H7 (cell line): ENCODE results near the gene TRIM43. TPM values are rescaled to one million over a fixed set of nuclear protein-coding genes. Genes with fewer than 3 reads are reported as not detected.
"Not testable (repeated sequence)": the region's sequence is repeated elsewhere in the genome, so short reads cannot be mapped to it uniquely, and the experiment has no call there.

Source experiments
- DNase-seq: peaks from one replicate; pipeline ENCODE4 v3.0.0; 2012
- H3K27me3 ChIP-seq: 2 replicates; pipeline ENCODE4 v1.6.0; 2011; ENCODE audit warnings: mild to moderate bottlenecking, low read length; ENCODE audit not compliant: control insufficient read depth, insufficient read depth
- H3K36me3 ChIP-seq: replicated peaks from 2 replicates; pipeline ENCODE4 v1.5.1; 2011; ENCODE audit warnings: low read length; ENCODE audit not compliant: control insufficient read depth, insufficient read depth
- H3K4me3 ChIP-seq: 2 replicates; pipeline ENCODE4 v1.5.1; 2011; ENCODE audit warnings: low read depth, mild to moderate bottlenecking, control low read depth, low read length, moderate library complexity; ENCODE audit not compliant: insufficient read depth
- total RNA-seq: library from RNA; depleted of rRNA; stranded (reverse); fragments of >200 nt; shearing (Covaris generic); gene quantifications from 2 replicates; pipeline ENCODE4 v1.2.3, GENCODE V29; 2014

Gene TRIM43
- total RNA-seq, 1 experiment from 2014 or later, result not detected

DNA sequence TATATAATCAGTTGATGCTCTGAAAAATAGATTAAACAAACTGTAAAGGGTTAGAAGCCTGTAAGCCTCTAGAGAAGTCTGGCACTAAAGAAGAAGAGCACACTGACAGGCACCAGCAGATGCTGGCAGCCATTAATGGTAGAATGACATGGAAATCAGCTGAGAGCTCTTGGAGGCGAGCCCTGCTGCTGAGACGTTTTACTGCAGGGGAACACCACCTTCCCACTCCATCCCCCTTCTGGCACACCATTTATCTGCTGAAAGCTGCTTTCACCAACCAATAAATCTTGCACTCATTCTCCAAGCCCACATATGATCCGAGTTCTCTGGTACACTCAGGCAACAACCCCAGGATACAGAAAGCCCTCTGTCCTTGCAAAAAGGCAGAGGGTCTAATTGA lies 16.6 kb downstream of the TRIM43 start:
- not testable (repeated sequence) for DNase-seq, H3K36me3 ChIP-seq, H3K27me3 ChIP-seq, H3K4me3 ChIP-seq

DNA sequence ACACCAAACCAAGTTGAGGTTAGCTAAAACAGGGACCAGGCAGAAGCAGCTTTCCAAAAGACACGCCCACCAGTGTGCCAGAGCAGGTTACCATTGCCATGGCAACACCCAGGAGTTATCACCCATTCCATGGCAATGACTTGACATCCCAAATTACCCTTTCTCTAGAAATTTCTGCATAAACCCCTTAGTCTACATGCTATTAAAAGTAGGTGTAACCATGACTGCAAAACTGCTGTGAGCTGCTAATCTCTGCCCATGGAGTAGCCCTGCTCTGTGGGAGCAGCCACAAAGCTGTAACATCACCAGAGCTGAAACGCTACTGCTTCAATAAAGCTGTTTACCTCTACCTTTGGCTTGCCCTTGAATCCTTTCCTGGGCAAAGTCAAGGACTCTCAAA lies 18.0 kb downstream of the TRIM43 start:
- DNase-seq, H3K36me3 ChIP-seq, H3K4me3 ChIP-seq, H3K27me3 ChIP-seq: not testable (repeated sequence)

DNA sequence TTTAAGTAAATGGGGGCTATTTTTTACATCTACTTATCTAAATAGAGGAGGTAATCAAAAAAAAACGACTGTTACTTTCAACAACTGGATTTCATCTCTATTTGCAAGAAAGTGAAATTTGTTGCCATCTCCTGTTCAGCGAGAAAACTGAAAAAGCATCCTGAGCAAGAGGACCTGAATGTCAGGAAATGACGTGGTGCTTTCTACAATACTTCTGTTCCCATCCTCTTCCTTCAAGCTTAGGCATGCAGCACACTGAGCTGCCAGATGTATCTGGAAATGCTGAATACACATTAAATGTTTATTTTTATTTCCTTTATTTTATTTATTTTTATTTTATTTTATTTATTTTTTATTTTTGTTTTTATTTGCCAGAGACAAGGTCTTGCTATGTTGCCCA lies 21.2 kb downstream of the TRIM43 start:
- H3K27me3 ChIP-seq, DNase-seq, H3K4me3 ChIP-seq, H3K36me3 ChIP-seq: not testable (repeated sequence)

- not testable (repeated sequence) for H3K4me3 ChIP-seq, H3K36me3 ChIP-seq, H3K27me3 ChIP-seq, DNase-seq
Measured at GRCh38 chr2:95622728-95623127, 30.9 kb downstream of the TRIM43 start.

- not testable (repeated sequence) for H3K4me3 ChIP-seq, DNase-seq, H3K36me3 ChIP-seq, H3K27me3 ChIP-seq
Measured at GRCh38 chr2:95630987-95631386, 39.2 kb downstream of the TRIM43 start.

DNA sequence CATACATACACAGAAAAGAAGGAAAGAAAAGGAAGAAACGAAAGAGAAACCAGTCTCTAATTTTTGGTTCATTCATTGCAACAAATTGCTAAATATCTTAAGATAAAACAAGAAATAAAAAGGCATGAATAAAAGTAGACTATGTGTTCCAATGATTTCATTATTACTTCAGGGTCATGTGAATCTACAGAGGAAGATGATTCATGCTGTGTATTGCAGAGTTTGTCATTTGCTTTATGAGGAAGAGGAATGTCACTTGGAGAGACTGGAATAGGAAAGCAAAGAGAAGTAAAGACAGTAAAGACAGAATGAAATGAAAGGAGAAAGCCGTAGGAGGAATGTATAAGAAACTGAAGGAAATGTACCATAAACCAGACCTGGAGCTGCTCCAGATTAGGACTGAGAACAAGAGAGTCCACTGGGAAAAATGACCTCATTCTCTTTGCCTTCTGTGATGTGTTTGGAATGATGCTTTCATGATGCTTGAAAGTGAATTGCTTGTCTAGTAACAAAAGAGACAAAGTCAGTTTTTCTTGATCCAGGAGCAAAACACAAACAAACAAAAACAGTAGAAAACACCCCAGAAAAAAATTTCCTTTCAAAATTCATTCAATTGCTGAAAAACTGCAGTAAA lies 41.9 kb downstream of the TRIM43 start:
- H3K36me3 ChIP-seq, H3K27me3 ChIP-seq, DNase-seq, H3K4me3 ChIP-seq: not testable (repeated sequence)

- not testable (repeated sequence) for H3K27me3 ChIP-seq, H3K36me3 ChIP-seq, H3K4me3 ChIP-seq, DNase-seq
Measured at GRCh38 chr2:95640515-95641288, 48.9 kb downstream of the TRIM43 start.

DNA sequence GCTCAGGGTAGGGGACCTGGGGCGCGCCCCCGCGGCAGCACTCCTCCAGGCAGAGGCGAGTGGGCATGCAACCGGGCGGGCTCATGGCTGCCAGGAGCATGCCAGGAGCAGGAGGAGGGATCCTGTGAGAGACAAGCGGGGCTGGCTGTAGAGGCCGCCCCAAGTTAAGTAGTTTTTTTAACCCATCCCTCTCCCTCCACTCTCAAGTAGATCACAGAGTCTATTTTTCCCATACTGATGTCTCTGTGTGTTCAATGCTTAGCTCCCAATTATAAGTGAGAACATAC lies 49.4 kb downstream of the TRIM43 start:
- not testable (repeated sequence) for DNase-seq, H3K27me3 ChIP-seq, H3K4me3 ChIP-seq

DNA sequence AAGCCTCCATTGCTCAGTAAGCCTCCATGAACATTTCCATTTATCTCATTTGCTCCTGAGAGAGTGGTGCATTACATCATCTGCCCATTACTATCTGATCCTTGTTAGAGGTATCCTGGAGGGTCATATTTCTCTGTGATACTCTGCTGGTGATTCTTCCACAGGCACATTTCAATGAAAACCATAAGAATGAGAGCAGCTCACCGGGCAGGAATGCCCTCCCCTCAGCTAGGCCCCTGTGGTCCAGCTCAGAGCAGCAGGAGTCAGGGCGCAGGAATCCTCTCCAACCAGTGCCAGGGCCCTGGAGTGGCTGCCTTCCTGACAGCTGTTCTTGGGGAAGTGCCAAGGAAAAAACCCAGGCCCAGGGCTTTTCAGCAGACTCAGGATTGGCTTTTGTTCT lies 50.0 kb downstream of the TRIM43 start:
- not testable (repeated sequence) for H3K36me3 ChIP-seq, DNase-seq, H3K27me3 ChIP-seq, H3K4me3 ChIP-seq

More for the DNA sequence above, 49.4 kb downstream of the TRIM43 start:
- not testable (repeated sequence) for H3K36me3 ChIP-seq

DNA sequence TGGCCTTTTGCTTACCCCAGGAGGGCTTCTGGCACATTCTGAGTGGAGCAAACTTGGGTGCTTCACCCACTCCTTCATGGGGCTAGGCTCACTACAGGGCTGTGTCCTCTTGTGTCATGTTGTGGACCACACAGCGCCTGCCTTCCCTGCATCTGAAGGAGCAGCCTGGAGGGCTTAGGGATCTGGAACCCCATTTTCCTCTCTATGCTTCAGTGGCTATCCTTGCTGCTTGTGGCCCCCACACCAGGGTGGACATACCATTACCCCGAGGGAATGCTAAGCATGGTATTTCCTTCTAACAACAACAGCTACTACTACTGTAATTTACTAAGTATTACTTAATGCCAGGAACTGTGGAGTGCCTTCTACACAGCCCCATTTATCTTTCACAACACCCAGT lies 50.6 kb downstream of the TRIM43 start:
- H3K4me3 ChIP-seq, H3K27me3 ChIP-seq, DNase-seq: not testable (repeated sequence)

GRCh38 chr2:95642951-95643350 lies 51.1 kb downstream of the TRIM43 start:
- not testable (repeated sequence) for H3K36me3 ChIP-seq, DNase-seq, H3K27me3 ChIP-seq, H3K4me3 ChIP-seq

More for the DNA sequence above, 50.6 kb downstream of the TRIM43 start:
- not testable (repeated sequence) for H3K36me3 ChIP-seq

GRCh38 chr2:95645312-95645711 lies 53.5 kb downstream of the TRIM43 start:
- not testable (repeated sequence) for H3K4me3 ChIP-seq, H3K27me3 ChIP-seq, H3K36me3 ChIP-seq, DNase-seq

DNA sequence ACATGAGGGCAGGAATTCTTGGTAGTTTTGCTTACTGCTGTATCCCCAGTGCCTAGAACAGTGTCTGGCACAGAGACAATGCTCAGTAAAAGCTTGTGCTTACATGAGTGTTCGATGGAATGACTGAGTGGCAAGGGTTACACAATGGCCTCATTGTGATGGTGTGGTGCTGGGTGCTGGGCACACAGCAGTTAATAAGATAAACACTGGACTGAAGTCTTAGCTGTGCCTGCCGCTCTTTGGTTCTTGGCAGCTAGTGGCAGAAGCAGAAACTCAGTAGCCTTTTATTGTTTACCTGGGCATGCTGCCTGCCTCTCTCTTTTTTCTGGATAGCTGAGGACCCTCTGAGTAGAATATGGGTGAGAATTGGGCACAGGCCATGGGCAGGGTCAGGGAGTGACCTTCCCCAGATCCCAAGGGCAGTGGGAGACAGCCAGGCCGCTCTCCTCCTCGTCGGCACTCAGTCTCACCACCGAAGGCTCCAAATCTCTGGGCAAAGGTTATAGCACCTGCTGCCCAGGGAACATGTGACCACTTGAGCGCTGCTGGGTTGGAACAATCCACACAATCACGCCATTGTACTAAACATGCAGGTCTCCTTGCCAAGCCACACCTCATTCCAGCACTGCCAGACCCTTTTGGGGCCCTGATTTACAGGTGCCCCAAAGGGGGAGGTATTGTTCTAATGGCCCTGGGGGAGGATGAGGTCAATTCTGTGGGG lies 54.6 kb downstream of the TRIM43 start:
- not testable (repeated sequence) for H3K36me3 ChIP-seq, H3K27me3 ChIP-seq, DNase-seq, H3K4me3 ChIP-seq

DNA sequence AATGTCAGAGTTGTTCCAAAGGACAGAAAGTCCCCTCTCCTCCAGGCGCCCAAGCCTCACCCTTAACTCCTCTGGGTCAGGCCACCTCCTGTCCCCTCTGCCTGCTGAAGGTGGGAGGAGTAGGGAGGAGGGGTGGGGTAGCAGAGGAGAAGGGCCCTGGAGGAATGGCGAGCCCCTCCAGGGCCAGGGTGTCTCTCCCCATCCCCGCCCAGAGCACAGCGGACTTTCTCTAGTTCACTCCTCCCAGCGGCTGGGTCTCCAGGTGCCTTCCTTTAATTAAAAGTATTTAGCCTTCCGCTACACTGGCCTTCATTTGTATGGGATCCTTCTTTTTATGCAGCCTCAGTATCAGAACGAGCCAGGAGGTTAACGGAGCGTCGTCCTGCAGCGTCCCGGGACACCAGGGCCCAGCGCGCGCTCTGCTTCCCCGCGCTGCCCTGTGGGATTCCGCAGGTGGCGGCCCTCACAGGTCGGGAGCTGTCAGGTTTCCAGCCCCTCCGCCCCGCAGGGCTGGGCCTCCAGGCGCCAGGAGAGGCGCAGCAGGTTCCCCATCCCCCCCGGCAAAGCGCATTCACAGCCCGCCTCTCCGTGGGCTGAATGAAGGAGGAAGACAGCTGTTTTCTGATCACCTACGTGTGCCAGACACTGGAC lies 57.2 kb downstream of the TRIM43 start:
- DNase-seq, H3K36me3 ChIP-seq, H3K27me3 ChIP-seq, H3K4me3 ChIP-seq: not testable (repeated sequence)
